HG03095 (cell line): ENCODE measurements around the gene GALP.
"Not testable (repeated sequence)": the region's sequence is repeated elsewhere in the genome, so short reads cannot be mapped to it uniquely, and the experiment has no call there.

Experiments
- ATAC-seq: cut with Tn5 transposase; IDR thresholded peaks from one replicate; pipeline ENCODE4 v1.9.1; 2021; ENCODE audit warnings: moderate library complexity; ENCODE audit not compliant: unreplicated experiment

The GALP gene

DNA sequence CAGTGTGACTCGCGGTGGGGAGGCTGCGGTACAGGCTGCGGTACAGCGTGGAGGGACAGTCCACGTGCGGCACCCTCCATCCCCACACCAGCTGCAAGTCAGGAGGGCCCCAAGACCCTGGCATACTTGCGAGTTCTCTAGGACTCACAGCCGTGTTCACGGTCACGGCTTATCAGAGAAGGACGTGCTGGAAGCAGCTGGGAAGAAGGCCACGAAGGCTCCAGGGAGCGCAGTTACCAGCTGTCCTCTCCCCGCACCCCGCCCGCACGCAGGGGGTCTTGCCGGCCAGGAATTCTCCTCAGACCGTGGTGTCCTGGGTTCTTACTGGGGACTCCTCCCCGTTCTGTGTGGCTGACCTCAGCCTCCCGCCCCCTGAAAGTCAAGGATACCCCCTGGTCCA lies 28.5 kb upstream of the GALP start:
- no peak for ATAC-seq

DNA sequence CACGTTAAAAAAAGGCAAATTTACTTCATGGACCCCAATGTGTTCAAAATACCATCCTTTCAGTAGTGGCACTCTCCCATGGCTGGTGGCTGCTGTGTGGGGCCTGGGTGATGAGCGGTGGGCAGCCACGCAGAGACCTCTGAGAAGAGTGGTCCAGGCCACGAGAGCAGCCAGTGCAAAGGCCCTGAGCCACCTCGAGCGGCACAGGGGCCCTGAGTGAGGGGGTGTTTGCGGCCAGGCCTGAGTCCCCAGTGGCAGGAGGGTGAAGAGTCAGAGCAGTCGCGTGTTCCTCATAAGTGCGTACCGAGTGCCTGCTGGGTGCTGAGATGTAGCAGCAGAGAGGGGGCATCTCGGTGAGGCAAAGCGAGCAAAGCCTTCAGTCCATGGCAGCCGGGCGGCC lies 27.7 kb upstream of the GALP start:
- no peak for ATAC-seq

DNA sequence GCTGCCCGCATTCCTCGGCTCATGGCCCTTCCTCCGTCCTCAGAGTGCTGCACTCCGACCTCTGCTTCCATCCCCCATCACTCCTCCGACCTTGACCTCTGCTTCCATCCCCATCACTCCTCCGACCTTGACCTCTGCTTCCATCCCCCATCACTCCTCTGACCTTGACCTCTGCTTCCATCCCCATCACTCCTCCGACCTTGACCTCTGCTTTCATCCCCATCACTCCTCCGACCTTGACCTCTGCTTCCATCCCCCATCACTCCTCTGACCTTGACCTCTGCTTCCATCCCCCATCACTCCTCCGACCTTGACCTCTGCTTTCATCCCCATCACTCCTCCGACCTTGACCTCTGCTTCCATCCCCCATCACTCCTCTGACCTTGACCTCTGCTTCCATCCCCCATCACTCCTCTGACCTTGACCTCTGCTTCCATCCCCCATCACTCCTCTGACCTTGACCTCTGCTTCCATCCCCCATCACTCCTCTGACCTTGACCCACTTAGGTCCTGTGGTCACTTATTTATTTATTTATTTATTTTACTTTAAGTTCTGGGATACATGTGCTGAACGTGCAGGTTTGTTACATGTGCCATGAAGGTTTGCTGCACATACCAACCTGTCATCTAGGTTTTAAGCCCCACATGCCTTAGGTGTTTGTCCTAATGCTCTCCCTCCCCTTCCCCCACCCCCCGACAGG lies 26.7 kb upstream of the GALP start:
- ATAC-seq, result not testable (repeated sequence)

DNA sequence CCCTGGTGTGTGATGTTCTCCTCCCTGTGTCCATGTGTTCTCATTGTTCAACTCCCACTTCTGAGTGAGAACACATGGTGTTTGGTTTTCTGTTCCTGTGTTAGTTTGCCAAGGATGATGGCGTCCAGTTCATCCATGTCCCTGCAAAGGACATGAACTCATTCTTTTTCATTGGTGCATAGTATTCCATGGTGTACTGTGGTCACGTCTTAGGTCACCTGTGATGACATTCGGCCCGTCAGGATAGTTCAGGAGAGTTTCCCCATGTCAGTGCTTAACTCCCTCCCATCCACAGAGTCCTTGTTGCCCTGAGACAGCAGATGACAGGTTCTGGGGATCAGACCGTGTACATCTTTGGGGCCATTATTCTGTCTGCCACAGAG lies 26.2 kb upstream of the GALP start:
- no peak for ATAC-seq

DNA sequence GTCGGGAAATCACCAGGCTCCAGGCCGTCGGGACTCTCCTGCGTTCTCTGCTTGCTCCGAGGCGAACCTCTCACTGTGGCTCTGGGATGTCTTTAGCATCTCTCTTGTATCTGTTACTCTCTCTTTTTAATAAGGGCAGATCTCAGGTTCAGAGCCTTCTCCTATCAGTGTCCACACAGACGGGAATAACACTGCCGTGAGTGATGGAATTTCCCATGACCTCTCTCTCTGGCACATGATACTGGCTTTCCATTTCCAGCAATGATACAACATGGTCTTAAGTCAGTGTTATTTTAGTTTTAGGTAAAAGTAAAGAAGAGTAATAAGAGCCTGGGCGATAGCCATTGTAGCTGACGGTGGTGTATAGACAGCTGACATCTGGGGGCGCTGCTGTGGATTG lies 25.4 kb upstream of the GALP start:
- ATAC-seq, result no peak

DNA sequence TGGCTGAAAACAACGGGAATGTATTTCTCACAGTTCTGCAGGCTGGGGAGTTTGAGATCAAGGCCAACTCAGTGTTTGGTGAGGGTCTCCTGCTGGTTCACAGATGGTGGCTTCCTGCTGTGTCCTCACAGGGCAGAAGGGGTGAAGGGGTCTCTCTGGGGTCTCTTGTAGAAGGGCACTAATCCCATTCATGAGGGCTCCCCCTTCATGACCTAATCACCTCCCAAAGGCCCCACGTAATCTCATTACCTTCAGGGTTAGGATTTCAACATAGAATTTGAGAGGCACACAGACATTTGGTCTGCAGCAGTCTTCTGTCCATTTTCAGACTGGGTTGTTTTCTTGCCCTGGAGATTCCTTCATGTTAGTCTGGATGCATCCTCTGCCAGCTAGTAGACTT lies 23.2 kb upstream of the GALP start:
- no peak for ATAC-seq

DNA sequence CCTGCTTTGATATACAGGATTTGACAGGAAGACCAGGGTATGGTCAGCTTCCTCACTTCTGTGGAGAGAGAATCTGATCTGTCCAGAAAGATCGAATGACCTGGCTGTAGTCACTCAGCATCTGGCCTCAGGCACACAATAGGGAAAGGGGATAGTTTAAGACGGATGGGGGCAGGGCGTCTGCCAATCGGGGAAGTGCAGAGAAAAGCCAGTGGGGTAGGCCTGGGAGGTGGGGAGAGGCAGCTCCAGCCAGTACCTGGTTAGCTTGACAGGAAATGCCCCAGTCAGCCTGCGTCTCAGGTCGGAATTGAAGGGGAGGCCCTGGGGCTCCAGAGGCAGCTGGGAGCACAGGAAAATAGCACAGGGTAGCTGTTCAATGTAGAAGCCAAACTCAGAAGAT lies 22.3 kb upstream of the GALP start:
- no peak for ATAC-seq

DNA sequence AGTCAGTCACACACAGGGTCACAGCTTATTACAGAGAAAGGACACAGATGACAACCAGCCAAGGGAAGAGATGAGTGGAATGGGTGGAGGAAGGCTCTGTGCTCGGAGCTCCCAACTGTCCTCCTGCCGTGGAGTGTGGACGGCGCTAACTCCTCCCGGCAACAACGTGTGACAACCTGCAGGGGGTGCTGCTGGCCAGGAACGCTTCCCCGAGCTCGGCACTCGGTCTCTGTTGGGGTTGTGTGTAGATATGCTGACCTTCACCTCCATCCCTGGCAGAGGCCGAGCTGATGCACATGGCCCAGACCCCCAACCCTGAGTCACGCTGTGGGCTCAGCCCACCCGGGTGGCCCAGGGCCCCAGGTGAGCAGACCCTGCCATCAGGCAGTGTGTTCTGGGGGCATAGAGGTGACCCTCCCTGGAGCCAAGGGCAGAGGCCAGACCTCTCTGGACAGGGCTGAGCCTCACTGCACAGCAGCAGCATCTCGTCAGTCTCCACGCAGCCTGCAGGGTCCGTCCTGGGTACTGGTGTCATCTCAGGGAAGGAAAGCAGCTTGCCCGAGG lies 20.6 kb upstream of the GALP start:
- no peak for ATAC-seq

DNA sequence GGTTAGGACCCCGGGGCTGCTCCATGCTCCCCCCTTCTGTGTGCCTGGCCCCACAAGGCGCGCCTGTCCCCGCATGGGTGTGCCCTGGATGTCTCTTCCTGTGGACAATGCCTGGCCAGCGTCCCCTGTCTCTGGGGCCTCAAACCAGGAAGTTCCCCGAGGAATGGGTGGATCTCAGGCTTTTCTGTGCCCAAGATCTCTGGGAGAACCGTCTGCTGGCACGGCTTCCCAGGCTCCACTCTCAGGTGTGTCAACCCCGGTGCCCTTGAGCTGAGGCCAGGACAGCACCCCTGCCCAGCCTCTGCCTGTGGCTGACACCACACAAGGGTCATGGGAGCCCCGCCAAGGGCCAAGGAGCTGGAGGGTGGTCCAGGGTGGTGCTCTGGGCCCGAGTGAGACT lies 19.0 kb upstream of the GALP start:
- ATAC-seq, result no peak

DNA sequence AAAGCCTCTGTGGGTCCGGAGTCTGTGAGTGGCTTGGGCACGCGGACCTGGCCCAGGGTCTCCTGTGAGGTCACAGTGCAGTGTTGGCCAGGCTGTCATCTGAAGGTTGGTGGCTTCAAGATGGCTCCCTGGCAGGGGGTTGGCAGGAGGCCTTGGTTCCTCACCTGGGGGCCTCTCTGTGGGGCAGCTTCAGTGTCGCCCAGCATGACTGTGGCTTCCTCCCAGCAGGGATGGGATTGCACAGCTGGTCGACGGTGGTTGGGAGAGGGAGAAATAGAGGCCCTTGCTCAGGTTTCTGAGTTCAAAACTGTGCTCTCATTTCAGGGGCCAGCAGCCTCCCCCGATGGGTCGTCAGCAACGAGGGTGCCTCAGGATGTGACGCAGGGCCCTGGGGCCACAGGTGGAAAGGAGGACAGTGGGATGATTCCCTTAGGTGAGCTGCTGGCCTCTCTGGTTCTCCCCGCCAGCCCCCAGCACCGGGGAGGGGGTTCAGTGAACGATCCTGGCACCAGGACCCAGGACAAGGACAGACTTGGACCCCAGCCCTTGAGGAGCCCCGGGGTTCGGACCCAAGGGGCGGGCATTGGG lies 17.5 kb upstream of the GALP start:
- ATAC-seq, result no peak

DNA sequence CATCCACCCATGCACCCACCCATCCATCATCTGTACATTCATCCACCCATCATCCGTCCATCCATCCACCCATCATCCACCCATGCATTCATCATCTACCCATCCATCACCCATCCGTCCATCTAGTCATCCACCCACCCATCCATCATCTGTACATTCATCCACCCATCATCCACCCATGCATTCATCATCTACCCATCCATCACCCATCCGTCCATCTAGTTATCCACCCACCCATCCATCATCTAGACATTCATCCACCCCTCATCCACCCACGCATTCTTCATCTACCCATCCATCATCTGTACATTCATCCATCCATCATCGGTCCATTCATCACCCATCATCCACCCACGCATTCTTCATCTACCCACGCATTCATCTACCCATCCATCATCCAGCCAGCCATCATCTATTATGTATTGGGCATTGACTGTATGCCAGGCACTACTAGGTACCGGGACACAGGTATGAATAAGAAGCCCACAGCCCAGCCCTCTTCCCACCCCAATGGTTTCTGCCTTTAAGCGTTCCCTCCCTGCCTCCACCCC lies 16.7 kb upstream of the GALP start:
- no peak for ATAC-seq

DNA sequence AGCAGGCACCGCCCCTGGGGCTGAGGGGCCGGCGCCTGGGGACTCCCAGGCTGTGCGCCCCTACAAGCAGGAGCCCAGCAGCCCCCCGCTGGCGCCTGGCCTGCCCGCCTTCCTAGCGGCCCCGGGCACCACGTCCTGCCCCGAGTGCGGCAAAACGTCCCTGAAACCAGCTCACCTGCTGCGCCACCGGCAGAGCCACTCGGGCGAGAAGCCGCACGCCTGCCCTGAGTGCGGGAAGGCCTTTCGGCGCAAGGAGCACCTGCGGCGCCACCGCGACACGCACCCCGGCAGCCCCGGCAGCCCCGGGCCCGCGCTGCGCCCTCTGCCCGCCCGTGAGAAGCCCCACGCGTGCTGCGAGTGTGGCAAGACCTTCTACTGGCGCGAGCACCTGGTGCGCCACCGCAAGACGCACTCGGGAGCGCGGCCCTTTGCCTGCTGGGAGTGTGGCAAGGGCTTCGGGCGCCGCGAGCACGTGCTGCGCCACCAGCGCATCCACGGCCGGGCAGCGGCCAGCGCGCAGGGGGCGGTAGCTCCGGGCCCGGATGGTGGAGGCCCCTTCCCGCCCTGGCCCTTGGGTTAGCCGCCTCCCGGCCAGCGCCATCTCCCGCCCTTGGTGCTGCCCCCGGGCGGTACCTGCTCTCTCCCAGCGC lies 16.1 kb upstream of the GALP start:
- no peak for ATAC-seq

DNA sequence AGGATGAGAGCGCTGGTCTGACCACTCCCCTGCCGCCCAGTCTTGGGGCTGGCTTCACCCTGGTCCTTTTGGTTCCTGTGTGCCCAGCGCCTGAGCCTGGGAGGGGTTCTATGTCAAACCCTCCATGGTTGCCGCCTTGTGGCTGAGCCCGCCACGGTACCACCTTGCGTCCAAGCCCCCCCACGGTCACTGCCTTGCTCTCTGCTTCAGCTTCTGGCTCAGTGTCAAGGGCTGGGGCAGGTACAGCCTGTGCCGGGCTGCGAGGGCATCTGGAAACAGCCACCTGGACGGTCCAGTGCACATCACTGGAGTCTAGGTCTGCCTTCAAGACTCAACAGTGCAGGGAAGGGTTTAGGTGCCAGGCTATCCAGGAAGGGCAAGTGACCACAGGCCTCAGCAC lies 14.3 kb upstream of the GALP start:
- no peak for ATAC-seq

DNA sequence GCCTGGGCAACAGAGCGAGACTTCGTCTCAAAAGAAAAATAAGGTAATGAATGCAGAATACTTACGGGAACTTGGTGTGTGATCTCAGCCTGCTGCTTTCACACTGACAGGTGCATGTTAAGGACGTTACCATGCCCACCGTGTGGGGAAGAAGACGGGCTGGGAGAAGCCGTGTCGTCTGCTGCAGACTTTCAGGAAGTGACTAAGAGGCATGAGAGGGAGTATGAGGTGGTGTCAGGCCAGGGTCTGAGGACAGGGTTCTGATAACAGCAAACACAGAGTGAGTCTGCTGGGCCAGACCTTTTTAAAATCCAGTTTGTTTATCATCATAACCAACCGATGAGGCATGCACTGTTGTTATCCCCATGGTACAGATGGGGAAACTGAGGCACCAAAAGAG lies 13.6 kb upstream of the GALP start:
- ATAC-seq, result no peak

DNA sequence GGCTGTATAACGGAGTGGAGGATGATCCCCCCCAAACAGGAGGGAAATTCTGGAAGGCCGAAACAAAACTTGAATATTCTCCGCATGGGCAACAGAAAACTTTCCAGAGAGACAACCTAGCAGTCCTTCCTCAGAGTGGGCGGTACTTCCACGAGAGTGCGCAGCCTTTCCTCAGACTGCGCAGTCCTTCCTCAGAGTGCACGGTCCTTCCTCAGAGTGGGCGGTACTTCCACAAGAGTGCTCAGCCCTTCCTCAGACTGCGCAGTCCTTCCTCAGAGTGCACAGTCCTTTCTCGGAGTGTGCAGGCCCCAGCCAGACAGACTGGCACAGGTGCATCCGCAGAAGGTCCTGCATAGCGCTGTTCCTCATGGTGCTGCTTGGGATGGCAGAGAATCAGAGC lies 12.7 kb upstream of the GALP start:
- no peak for ATAC-seq

DNA sequence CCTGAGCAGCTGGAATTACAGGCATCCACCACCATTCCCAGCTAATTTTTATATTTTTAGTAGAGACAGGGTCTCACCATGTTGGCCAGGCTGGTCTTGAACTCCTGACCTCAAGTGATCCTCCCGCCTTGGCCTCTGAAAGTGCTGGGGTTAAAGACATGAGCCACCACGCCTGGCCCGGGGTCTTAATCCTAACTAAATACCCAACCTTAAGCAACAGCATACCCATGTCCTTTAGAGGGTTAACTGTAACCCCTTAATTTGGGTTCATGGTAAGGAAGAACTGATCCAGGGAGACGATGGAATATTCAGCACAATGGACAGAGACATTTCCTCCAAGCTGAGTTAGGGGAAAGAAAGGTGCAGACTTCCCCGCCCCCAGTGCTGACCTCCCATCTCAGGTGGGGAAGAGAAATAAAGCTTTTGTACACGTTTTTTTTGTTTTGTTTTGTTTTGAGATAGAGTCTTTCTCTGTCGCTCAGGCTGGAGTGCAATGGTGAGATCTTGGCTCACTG lies 8.7 kb upstream of the GALP start:
- no peak for ATAC-seq

DNA sequence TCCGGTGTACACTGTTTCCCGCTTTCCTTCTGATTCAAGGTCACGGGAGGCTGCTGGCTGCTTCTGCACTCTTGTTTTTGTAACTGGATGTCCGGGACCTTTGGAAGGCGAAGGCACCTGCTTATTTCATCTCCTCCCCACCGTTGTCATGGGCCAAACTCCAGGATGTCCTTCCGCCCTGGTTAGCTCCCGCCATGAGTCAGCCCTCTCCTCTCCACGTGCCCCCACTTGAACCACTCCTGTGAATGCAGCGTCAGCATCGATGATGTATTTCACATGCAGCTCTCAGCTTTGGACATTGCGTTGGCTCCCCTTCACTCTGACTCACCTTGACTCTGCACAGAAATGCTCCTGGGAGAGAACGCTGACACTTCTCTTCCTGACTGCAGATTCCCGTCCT lies 5.5 kb upstream of the GALP start:
- ATAC-seq, result no peak

DNA sequence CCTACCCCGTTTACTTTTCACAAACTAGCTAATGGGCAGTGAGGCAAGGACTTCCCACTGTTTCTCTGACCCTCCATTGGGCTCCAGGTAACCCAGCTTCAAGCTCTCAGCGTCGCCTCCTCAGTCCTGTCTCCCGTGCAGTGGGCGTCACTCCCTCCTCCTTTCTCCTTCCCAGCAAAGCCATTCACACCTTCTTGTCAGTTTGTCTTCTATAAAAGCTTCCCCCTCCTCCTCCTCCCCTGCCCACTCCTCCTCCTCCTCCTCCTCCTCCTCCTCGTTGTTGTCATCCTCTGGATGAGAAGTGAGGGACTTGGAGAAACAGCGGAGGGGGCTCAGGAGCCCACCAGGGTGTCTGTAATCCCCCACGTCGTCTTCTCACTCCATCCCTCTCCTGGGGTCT lies 1.7 kb upstream of the GALP start:
- ATAC-seq, result no peak

DNA sequence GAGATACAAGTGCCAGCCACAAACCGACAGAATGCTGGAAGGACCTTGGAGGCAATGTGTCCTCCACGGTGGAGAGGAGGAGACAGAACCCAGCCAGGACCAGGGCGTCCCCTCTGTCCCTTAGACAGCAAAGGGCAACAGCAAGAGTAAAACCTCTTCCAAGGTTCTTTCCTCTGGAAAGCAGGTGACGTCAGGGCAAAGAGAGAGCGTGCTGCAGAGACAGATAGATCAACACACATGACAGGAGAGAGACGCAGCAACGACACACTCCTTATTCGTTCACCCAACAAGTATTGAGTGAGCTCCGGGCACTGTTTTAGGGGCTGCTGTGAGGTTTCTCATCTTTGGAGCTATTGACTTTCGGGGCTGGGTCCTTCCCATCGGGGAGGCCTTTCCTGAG lies 1.3 kb upstream of the GALP start:
- ATAC-seq, result no peak

DNA sequence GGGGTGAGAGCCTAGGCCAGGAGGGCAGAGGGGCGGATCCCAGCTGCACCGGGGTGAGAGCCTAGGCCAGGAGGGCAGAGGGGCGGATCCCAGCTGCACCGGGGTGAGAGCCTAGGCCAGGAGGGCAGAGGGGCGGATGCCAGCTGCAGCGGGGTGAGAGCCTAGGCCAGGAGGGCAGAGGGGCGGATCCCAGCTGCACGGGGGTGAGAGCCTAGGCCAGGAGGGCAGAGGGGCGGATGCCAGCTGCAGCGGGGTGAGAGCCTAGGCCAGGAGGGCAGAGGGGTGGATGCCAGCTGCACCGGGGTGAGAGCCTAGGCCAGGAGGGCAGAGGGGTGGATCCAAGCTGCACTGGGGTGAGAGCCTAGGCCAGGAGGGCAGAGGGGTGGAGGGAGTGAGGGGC lies 502 bp downstream of the GALP start:
- not testable (repeated sequence) for ATAC-seq

DNA sequence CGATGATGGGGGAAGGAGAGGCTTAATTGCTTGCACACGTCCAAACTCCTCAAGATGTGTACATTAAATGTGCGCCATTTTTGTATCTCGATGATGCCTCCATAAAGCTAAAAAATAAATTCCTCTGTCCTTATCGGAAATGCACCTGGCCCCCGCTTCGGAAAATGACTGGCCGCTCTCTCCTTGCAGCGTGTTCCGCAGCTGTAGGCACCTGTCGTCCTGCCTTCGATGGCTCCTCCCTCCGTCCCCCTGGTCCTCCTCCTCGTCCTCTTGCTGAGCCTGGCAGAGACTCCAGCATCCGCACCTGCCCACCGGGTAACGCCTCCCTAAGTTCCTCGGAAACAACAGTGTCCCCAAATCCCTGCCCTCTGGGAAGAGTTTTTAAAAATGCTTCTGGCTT lies 1.1 kb downstream of the GALP start:
- no peak for ATAC-seq
